Gastroesophageal sphincter (tissue), 3 donors: Measurements from ENCODE around the gene BIRC6.

ENCODE experiments used
- CTCF ChIP-seq, 4 experiments: fragments of 200-600 bp in 2 of 4; fragments of 450-650 bp in 2 of 4; sonication (generic) in 1 of 4; IDR thresholded peaks; one replicate each; pipeline ENCODE4 v1.5.1; 2017 to 2019; ENCODE audit warnings: antibody characterized with exemption in 4 of 4, mild to moderate bottlenecking in 2 of 4, moderate library complexity in 2 of 4
- POLR2A ChIP-seq, 2 donors: fragments of 450-650 bp; IDR thresholded peaks; one replicate each; pipeline ENCODE4 v1.6.1; 2017; ENCODE audit warnings: antibody characterized with exemption in 2 of 2, mild to moderate bottlenecking in 2 of 2, moderate library complexity in 1 of 2
- POLR2AphosphoS5 ChIP-seq: sonication (generic); formaldehyde crosslinking; IDR thresholded peaks from one replicate; pipeline ENCODE4 v1.6.1; 2017; ENCODE audit warnings: antibody characterized with exemption

- no peak for TF ChIP-seq CTCF (IDR thresholded peaks at IDR 0.05)
- no peak for TF ChIP-seq POLR2AphosphoS5
- TF ChIP-seq POLR2A (IDR thresholded peaks at IDR 0.05) = no peak
These were observed 89.5 kb downstream of the BIRC6 start for GRCh38 chr2:32446369-32446768.
